C4-2B (cell line): Measurements from ENCODE around the gene CEMIP.

Experiments
- CTCF ChIP-seq: fragments of 450-650 bp; conservative IDR thresholded peaks from 2 replicates; pipeline ENCODE4 v1.5.1; 2017; ENCODE audit warnings: mild to moderate bottlenecking
- ZFX ChIP-seq: fragments of 450-650 bp; IDR thresholded peaks from 2 replicates; pipeline ENCODE4 v1.6.1; 2017

- TF ChIP-seq CTCF = no peak
- TF ChIP-seq ZFX = no peak
Measured at GRCh38 chr15:80787316-80787715, 8.1 kb downstream of the CEMIP start.
